Calu3 (cell line): ENCODE measurements around the gene NOB1. TPM values are rescaled to one million over a fixed set of nuclear protein-coding genes. Genes with fewer than 3 reads are reported as not detected.

Source experiments
- BruUV-seq: library from RNA; stranded (reverse); fragments of 400-500 nt; replicated peaks from 2 replicates; lab custom pipeline; 2021; lab: Mats Ljungman, UMichigan
- CTCF ChIA-PET: fragments of 300-600 bp; sonication (Branson Sonifier 250); formaldehyde crosslinking; loops from one replicate; lab custom pipeline; 2022; ENCODE audit warnings: antibody characterized with exemption; lab: Charles Lee
- DNase-seq: peaks from one replicate; pipeline ENCODE4 v3.0.0; 2022
- H3K27ac Mint-ChIP-seq: one replicate; pipeline ENCODE4 v1.8.0; 2022; ENCODE audit warnings: mixed read lengths; ENCODE audit not compliant: unreplicated experiment
- H3K27me3 Mint-ChIP-seq: one replicate; pipeline ENCODE4 v1.8.0; 2022; ENCODE audit warnings: mixed read lengths; ENCODE audit not compliant: unreplicated experiment
- H3K36me3 Mint-ChIP-seq: one replicate; pipeline ENCODE4 v1.8.0; 2022; ENCODE audit warnings: mild to moderate bottlenecking, moderate library complexity, mixed read lengths; ENCODE audit not compliant: insufficient read depth, unreplicated experiment
- H3K4me1 Mint-ChIP-seq: one replicate; pipeline ENCODE4 v1.8.0; 2022; ENCODE audit warnings: mild to moderate bottlenecking, low read depth, mixed read lengths; ENCODE audit not compliant: unreplicated experiment
- H3K4me3 Mint-ChIP-seq: one replicate; pipeline ENCODE4 v1.8.0; 2022; ENCODE audit warnings: mild to moderate bottlenecking, low read depth, moderate library complexity, mixed read lengths; ENCODE audit not compliant: unreplicated experiment
- H3K9me3 Mint-ChIP-seq: one replicate; pipeline ENCODE4 v1.8.0; 2022; ENCODE audit warnings: low read depth, mixed read lengths; ENCODE audit not compliant: unreplicated experiment
- intact Hi-C: fragments of 100-400 bp; cut with micrococcal nuclease; formaldehyde crosslinking; loops from one replicate; pipeline ENCODE4 v1.10.0; 2022; ENCODE audit not compliant: unreplicated experiment
- total RNA-seq: library from RNA; stranded (reverse); gene quantifications from 2 replicates; pipeline ENCODE4 v1.2.3, GENCODE V29; 2022
- TF ChIP-seq, protein P1 (sequence below): fragments of 200-600 bp; IDR thresholded peaks from one replicate; pipeline ENCODE4 v1.8.0; 2022; ENCODE audit warnings: antibody characterized with exemption; ENCODE audit not compliant: unreplicated experiment

Gene NOB1
- total RNA-seq, 1 experiment from 2014 or later = 82.4 TPM

DNA sequence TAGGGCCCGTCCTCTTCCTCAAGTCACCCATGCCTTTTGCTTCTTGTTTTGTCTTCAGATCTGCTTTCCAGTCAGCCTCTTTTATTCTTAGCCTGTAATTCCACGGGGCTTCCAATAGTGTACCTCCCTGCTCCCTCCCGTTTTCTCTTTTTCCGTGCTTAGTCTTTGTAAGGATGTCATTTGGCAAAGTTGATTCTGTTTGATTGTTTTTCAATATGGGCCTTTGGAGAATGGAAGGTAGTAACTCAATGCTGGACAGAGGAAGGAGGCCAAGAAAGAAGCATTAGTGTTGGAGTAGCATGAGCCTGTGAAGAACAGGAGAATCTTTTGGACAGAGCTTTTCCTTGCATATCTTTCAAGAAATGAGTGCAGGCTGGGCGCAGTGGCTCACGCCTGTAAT is 13.9 kb upstream of the NOB1 start:
- H3K27me3 Mint-ChIP-seq = no peaks in the 10 kb centered on the region
- peaks cover 12% of the 10 kb centered on the region for H3K4me1 Mint-ChIP-seq
- no peak overlapping the region for H3K4me3 Mint-ChIP-seq
- peaks cover 7% of the 10 kb centered on the region for H3K36me3 Mint-ChIP-seq
- intact Hi-C loops = no loop called here
- TF ChIP-seq, protein P1, sequence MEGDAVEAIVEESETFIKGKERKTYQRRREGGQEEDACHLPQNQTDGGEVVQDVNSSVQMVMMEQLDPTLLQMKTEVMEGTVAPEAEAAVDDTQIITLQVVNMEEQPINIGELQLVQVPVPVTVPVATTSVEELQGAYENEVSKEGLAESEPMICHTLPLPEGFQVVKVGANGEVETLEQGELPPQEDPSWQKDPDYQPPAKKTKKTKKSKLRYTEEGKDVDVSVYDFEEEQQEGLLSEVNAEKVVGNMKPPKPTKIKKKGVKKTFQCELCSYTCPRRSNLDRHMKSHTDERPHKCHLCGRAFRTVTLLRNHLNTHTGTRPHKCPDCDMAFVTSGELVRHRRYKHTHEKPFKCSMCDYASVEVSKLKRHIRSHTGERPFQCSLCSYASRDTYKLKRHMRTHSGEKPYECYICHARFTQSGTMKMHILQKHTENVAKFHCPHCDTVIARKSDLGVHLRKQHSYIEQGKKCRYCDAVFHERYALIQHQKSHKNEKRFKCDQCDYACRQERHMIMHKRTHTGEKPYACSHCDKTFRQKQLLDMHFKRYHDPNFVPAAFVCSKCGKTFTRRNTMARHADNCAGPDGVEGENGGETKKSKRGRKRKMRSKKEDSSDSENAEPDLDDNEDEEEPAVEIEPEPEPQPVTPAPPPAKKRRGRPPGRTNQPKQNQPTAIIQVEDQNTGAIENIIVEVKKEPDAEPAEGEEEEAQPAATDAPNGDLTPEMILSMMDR = no peak
- no peak for DNase-seq
- no TSS peak for BruUV-seq
- H3K9me3 Mint-ChIP-seq = no peaks in the 10 kb centered on the region
- CTCF ChIA-PET = no interaction called here
- no peak overlapping the region for H3K27ac Mint-ChIP-seq

DNA sequence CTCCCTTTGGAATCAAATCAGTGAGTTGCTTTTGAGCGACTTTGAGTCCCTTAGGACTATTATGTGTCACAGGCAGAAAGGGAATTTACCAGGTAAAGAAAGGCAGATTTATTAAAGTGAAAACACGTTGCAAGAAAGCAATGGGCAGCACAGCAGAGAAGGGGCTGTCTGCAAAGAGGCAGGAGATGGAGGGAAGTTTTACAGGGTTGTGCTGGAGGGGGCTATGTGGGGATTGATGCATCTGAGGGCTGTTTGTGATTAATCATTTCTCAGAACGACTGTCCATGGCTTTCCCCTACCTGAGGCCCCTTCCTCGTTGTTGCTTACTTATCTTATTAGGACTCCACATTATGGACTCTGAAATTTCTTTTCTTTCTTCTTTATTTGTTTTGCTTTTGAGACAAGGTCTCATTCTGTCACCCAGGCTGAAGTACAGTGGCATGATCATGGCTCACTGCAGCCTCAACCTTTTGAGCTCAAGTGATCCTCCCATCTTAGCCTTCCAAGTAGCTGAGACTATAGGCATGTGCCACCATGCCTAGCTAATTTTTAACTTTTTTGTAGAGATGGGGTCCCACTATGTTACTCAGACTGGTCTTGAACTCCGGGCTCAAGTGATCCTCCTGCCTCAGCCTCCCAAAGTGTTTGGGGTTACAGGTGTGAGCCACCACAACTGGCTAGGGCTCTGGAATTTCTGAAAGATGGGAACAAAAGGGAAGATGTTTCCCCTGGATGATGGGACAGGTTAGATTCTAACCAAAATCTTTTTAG is 12.9 kb upstream of the NOB1 start:
- Mint-ChIP-seq H3K4me1 (peaks cover 12% of the 10 kb centered on the region), H3K27ac (no peak overlapping the region)

DNA sequence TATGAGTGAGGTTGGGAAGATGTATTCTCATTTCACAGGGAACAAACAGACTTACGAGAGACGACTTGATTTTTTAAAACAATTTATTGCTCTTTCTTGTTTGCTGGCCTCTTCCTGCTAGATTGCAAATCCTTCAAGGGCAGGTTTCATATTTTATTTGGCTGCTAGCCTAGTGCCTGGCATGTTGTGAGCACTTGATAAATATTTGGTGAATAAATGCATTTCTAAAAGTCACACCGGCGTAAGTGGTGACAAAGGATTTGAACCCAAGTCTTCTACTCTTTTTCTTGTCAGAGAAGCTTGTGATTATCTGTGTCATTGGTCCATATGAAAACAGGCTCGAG is 8.8 kb upstream of the NOB1 start:
- Mint-ChIP-seq H3K4me3 (peak overlapping the region; percentile 99), H3K27me3 (no peaks in the 10 kb centered on the region), H3K4me1 (peaks cover 16% of the 10 kb centered on the region), H3K36me3 (peaks cover 27% of the 10 kb centered on the region), H3K27ac (no peak overlapping the region), H3K9me3 (no peaks in the 10 kb centered on the region)
- DNase-seq = no peak
- CTCF ChIA-PET = interaction anchor here (1.1 to 1.4 kb wide), 2 partner anchors 9 to 166 kb away, joined by 3 to 7 read pairs; partner anchors contain the start of gene NOB1
- TF ChIP-seq, protein P1 = no peak
- BruUV-seq = no TSS peak
- intact Hi-C loops = no loop called here

More for the DNA sequence above, 12.9 kb upstream of the NOB1 start:
- no peaks in the 10 kb centered on the region for H3K27me3 Mint-ChIP-seq
- no peak overlapping the region for H3K4me3 Mint-ChIP-seq
- DNase-seq = no peak
- no TSS peak for BruUV-seq
- TF ChIP-seq, protein P1 = no peak
- H3K36me3 Mint-ChIP-seq = peaks cover 17% of the 10 kb centered on the region
- intact Hi-C loops = no loop called here
- no peaks in the 10 kb centered on the region for H3K9me3 Mint-ChIP-seq
- CTCF ChIA-PET = no interaction called here

DNA sequence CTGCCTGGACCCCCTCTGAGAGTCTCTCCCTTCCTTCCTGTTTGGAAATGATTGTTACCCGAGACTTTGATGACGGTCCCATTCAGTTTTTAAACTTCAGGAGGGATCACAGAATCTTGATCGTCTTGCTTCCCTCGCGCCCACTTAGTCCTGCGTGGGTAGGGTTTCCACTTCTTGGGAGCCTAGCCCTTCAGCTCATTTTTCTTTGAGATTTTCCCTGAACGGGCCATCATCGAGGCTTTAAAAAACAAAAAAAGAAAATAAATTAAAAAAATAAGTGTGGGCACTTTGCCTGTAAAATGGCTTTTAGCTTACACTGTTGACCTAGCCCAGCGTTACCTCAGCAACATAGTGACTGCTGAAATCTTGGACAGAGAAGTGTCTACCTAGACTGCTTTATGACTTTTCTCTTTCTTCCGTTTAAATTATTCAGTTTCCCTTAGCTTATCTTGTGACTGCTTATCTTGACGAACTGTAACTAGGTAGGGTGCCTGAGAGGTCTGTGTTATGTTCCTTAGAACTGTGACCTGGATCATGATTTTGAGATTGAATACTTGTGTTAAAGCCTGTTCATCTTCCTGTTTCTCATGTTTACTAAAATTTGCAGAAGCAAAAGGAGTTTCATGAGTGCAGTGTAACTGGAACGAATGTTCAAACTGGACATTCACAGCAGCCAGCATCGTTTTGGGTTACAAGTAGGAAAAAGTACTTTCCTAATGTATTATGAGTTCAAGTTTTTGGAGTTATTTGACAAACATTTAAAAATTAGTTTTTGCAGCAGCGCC is 8.3 kb upstream of the NOB1 start:
- peaks cover 16% of the 10 kb centered on the region for H3K4me1 Mint-ChIP-seq
- TF ChIP-seq, protein P1 = no peak
- BruUV-seq = TSS peak; percentile 59

More for the DNA sequence above, 8.3 kb upstream of the NOB1 start:
- H3K27ac Mint-ChIP-seq = peak overlapping the region; percentile 97
- intact Hi-C loops = no loop called here
- peaks cover 27% of the 10 kb centered on the region for H3K36me3 Mint-ChIP-seq
- no peaks in the 10 kb centered on the region for H3K9me3 Mint-ChIP-seq
- no peak for DNase-seq
- CTCF ChIA-PET = interaction anchor here (1.1 to 1.4 kb wide), 3 partner anchors 9 to 167 kb away, joined by 3 to 7 read pairs (median 3); partner anchors contain the start of gene NOB1
- no peaks in the 10 kb centered on the region for H3K27me3 Mint-ChIP-seq
- H3K4me3 Mint-ChIP-seq = peak overlapping the region; percentile 99
